BLaER1 (cell line): ENCODE data around the gene AK1.

Experiments used
- H3K27ac ChIP-seq: shearing (Covaris generic); formaldehyde crosslinking; 2 replicates; pipeline ENCODE4 v1.8.1; 2022
- H3K27me3 ChIP-seq: shearing (Covaris generic); formaldehyde crosslinking; 2 replicates; pipeline ENCODE4 v1.8.1; 2022
- H3K36me3 ChIP-seq: shearing (Covaris generic); formaldehyde crosslinking; 2 replicates; pipeline ENCODE4 v1.8.1; 2022
- H3K4me1 ChIP-seq: shearing (Covaris generic); formaldehyde crosslinking; 2 replicates; pipeline ENCODE4 v1.8.1; 2022
- H3K4me2 ChIP-seq: shearing (Covaris generic); formaldehyde crosslinking; 2 replicates; pipeline ENCODE4 v1.8.1; 2022
- H3K4me3 ChIP-seq: shearing (Covaris generic); formaldehyde crosslinking; 2 replicates; pipeline ENCODE4 v1.8.1; 2022
- H3K9ac ChIP-seq: shearing (Covaris generic); formaldehyde crosslinking; 2 replicates; pipeline ENCODE4 v1.8.1; 2022
- H3K9me3 ChIP-seq: shearing (Covaris generic); formaldehyde crosslinking; 2 replicates; pipeline ENCODE4 v1.8.1; 2022
- H4K20me1 ChIP-seq: shearing (Covaris generic); formaldehyde crosslinking; 2 replicates; pipeline ENCODE4 v1.8.1; 2022
- Cebpa-rat ChIP-seq: shearing (Covaris generic); IDR thresholded peaks from 2 replicates; pipeline ENCODE4 v1.8.1; 2022

Gene AK1

DNA sequence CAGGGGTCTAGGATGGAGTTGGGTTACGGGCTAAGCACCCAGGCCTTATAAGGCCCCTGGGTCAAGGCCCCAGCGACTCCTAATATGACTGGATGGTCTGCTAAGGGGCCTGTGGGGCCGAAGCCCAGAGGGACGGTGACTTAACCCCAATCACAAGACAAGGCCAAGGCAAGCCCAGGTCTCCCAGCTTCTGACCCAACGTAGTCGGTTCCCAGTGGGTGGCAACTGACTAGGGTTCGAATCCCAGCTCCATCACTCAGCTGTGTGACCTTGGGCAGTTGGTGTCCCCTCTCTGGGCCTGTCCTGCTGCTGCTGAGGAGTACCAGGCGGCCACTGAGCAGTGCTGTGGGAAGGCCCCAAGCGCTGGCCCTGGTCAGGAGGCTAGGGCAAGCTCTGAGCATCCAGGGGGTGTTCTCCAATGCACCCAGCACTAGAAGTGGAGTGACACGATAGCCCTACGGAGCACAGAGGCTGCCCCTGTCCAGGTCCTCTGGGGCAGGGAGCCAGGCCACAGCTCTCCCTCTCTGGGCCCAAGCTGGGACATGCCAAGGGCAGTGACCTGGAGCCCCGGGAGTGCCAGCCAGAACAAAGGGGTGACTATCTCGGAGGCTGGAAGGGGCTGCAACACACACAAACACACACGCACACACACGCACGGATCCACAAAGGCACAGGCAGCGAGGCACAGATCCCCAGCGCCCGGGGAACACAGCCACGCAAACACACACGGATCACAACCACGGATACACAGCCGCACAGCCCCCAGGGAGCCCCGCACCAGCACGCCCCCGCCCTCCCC lies 512 bp downstream of the AK1 start:
- H3K9ac ChIP-seq, result peak overlapping the region; percentile 66
- peak overlapping the region; percentile 55 for H3K4me3 ChIP-seq
- H3K27me3 ChIP-seq, result peaks cover 23% of the 10 kb centered on the region
- H4K20me1 ChIP-seq, result no peaks in the 10 kb centered on the region
- no peaks in the 10 kb centered on the region for H3K9me3 ChIP-seq
- peak overlapping the region; percentile 65; the same call in 1 of the 2 replicates for H3K27ac ChIP-seq
- H3K36me3 ChIP-seq, result no peaks in the 10 kb centered on the region
- TF ChIP-seq Cebpa-rat, result no peak
- peak overlapping the region; percentile 78 for H3K4me2 ChIP-seq
- peaks cover 98% of the 10 kb centered on the region for H3K4me1 ChIP-seq

DNA sequence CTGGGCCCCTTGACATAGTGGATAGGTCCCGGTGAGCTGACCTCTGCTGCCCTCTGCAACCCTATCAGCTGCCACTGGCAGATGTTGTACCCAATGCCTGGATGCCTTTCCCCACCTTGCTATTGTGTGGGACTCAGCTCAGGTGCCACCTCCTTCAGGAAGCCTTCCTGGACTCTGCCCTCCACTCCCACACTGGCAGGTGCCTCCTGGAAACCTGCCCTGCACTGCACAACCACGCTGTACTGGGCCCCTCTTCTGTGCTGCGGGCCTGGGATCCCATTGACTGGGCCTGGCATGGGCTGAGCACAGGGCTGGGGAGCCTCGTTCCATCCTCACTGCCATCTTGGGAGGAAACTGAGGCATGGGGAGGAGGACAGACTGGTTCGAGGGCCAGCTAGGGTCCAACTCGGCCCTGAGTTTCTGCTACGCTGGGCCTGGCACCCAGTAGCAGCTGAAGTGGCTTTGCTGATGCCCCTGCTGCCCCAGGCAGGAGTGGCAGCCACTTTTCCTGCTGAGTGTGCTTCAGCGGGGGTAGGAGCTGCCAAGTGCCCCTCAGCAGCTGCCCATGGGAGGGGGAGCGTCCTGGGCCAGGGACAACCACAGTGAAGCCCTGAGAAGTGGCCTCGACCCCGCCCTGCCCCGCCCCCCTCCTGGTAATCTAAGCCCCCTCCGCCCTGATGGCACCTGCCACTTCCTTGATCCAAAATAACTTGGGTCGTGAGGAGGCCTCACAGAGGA lies 1.3 kb downstream of the AK1 start:
- H3K4me3 ChIP-seq, result no peak overlapping the region
- H3K4me2 ChIP-seq, result peak overlapping the region; percentile 78
- peak overlapping the region; percentile 46; the same call in 1 of the 2 replicates for H3K9ac ChIP-seq
- H3K4me1 ChIP-seq, result peaks cover 93% of the 10 kb centered on the region
- no peak for TF ChIP-seq Cebpa-rat
- H3K27me3 ChIP-seq, result peaks cover 23% of the 10 kb centered on the region
- H3K36me3 ChIP-seq, result no peaks in the 10 kb centered on the region; the same call in 1 of the 2 replicates
- H4K20me1 ChIP-seq, result no peaks in the 10 kb centered on the region
- no peak overlapping the region; the same call in 1 of the 2 replicates for H3K27ac ChIP-seq
- no peaks in the 10 kb centered on the region for H3K9me3 ChIP-seq

DNA sequence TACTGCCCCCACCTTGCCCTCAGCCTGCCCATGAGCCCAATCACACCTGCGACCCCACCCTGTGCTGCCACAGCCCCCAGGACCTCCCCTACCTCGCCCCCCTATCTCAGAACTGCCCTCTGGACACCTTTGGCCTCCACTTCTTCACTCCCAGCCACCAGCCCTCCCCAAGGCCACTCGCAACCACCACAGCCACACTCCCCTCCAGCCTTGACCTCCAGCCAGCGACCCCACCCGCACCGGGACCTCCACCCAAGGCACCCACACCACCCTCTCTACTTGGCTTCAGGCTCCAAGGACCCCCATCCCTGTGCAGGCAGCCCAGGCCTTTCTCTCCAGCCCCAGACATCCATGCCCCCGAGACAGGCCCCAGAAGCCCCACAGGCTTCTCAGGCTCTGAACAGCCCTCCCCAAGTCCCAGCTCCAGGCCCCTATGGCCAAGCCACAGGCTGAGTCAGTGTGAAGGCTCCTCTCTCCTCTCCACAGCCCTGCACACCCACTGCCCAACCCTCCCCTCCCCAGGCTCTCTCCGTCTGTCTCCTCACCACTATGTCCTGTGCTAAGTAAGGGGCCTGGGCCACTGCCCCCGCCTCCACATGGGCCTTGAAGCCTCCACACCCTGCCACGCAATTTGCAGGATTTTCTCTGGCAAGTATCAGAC lies 2.0 kb downstream of the AK1 start:
- no peaks in the 10 kb centered on the region for H4K20me1 ChIP-seq
- no peak for TF ChIP-seq Cebpa-rat
- peaks cover 23% of the 10 kb centered on the region for H3K27me3 ChIP-seq
- H3K36me3 ChIP-seq, result peaks cover 3% of the 10 kb centered on the region; the same call in 1 of the 2 replicates
- peaks cover 88% of the 10 kb centered on the region for H3K4me1 ChIP-seq
- no peak overlapping the region for H3K4me3 ChIP-seq
- peak overlapping the region; percentile 64; the same call in 1 of the 2 replicates for H3K27ac ChIP-seq
- peak overlapping the region; percentile 78 for H3K4me2 ChIP-seq
- no peaks in the 10 kb centered on the region for H3K9me3 ChIP-seq
- 0 out of 2 replicates have a peak overlapping the region, but pooled peaks have one; percentile 46 for H3K9ac ChIP-seq

DNA sequence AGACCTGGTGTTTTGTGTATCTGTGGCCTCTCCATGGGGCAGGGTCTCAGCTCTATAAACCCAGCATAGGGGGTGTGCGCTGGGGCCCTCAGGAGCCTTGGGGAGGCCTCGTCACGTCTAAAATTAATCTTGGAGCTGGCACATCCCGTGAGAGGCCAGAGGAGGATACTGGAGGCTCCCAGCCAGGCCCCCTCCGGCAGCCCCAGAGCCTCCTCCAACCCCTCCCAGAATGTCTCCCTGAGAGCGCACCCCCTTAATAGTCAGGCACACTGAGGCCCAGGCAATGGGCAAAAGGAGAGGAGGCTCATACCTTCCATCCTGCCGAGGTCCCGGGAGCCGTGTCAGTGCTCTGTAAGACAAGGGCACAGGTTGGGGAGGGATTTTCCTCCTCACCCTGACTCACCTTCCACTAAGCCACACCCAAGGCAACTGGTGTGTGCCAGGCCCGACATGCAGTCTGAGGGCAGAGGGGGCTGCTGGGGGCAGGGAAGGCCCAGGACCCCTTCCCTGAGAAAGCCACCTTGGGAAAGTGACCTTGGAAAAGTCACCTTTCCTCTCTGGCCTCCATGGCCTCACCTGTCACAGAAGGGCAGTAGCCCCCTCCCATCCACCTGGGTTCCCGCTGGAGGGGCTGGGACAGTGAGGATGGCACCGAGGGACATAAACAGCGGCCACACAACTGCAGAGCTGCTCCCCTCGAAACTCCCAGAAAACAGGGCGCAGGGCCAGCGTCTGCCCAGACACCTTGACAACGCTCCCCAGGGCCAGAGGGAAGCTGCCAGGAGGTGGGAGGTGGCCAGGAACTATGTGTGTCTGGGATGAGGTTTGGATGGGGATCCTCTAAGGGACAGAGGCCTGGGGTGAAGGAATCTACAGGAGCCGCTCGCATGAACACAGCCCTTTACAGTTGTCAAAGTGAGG lies 2.9 kb downstream of the AK1 start:
- H3K9me3 ChIP-seq, result no peaks in the 10 kb centered on the region
- peaks cover 3% of the 10 kb centered on the region; the same call in 1 of the 2 replicates for H3K36me3 ChIP-seq
- peak overlapping the region; percentile 46 for H3K9ac ChIP-seq
- H3K27me3 ChIP-seq, result peaks cover 23% of the 10 kb centered on the region
- no peaks in the 10 kb centered on the region for H4K20me1 ChIP-seq
- no peak overlapping the region for H3K4me3 ChIP-seq
- peak overlapping the region; percentile 78 for H3K4me2 ChIP-seq
- no peak for TF ChIP-seq Cebpa-rat
- peak overlapping the region; percentile 64 for H3K27ac ChIP-seq
- peaks cover 88% of the 10 kb centered on the region for H3K4me1 ChIP-seq

- Histone ChIP-seq H3K27me3 (peaks cover 23% of the 10 kb centered on the region), H3K27ac (peak overlapping the region; percentile 64), H4K20me1 (no peaks in the 10 kb centered on the region), H3K9me3 (no peaks in the 10 kb centered on the region), H3K4me3 (no peak overlapping the region), H3K36me3 (peaks cover 3% of the 10 kb centered on the region; the same call in 1 of the 2 replicates), H3K9ac (peak overlapping the region; percentile 46; the same call in 1 of the 2 replicates), H3K4me1 (peaks cover 88% of the 10 kb centered on the region), H3K4me2 (peak overlapping the region; percentile 78)
- no peak for TF ChIP-seq Cebpa-rat
Observed at GRCh38 chr9:127873886-127874285, 3.6 kb downstream of the AK1 start.

- H3K4me3 ChIP-seq, result no peak overlapping the region
Observed at GRCh38 chr9:127873223-127873691, 4.2 kb downstream of the AK1 start.

GRCh38 chr9:127872369-127873222 lies 4.9 kb downstream of the AK1 start:
- Histone ChIP-seq H3K27ac (peak overlapping the region; percentile 64), H4K20me1 (no peaks in the 10 kb centered on the region), H3K4me2 (peak overlapping the region; percentile 78), H3K9me3 (no peaks in the 10 kb centered on the region), H3K9ac (peak overlapping the region; percentile 51), H3K36me3 (peaks cover 8% of the 10 kb centered on the region; the same call in 1 of the 2 replicates), H3K4me3 (no peak overlapping the region), H3K27me3 (peaks cover 10% of the 10 kb centered on the region), H3K4me1 (peaks cover 88% of the 10 kb centered on the region)
- no peak for TF ChIP-seq Cebpa-rat

More at GRCh38 chr9:127873223-127873691, 4.2 kb downstream of the AK1 start:
- H3K27ac ChIP-seq, result peak overlapping the region; percentile 64
- H3K4me2 ChIP-seq, result peak overlapping the region; percentile 78
- no peaks in the 10 kb centered on the region for H4K20me1 ChIP-seq
- H3K4me1 ChIP-seq, result peaks cover 88% of the 10 kb centered on the region
- peaks cover 17% of the 10 kb centered on the region for H3K27me3 ChIP-seq
- TF ChIP-seq Cebpa-rat, result no peak
- peaks cover 3% of the 10 kb centered on the region; the same call in 1 of the 2 replicates for H3K36me3 ChIP-seq
- H3K9ac ChIP-seq, result peak overlapping the region; percentile 51
- H3K9me3 ChIP-seq, result no peaks in the 10 kb centered on the region

GRCh38 chr9:127871531-127871930 lies 5.9 kb downstream of the AK1 start:
- Histone ChIP-seq H3K27me3 (peaks cover under 1% of the 10 kb centered on the region; the same call in 1 of the 2 replicates), H3K36me3 (peaks cover 8% of the 10 kb centered on the region; the same call in 1 of the 2 replicates), H3K9ac (no peak overlapping the region), H3K4me2 (no peak overlapping the region), H3K27ac (no peak overlapping the region), H3K4me3 (no peak overlapping the region), H3K9me3 (no peaks in the 10 kb centered on the region), H4K20me1 (no peaks in the 10 kb centered on the region), H3K4me1 (peaks cover 89% of the 10 kb centered on the region)
- no peak for TF ChIP-seq Cebpa-rat
